GM12878 (cell line): ENCODE data around the gene TUNAR. TPM values are rescaled to one million over a fixed set of nuclear protein-coding genes. Genes with fewer than 3 reads are reported as not detected.

Source experiments
- KAT2A ChIP-seq: conservative IDR thresholded peaks from 2 replicates; pipeline ENCODE4 v1.6.1; 2011; ENCODE audit warnings: low read depth, low read length; ENCODE audit not compliant: control insufficient read depth
- RCOR1 ChIP-seq: conservative IDR thresholded peaks from 2 replicates; pipeline ENCODE4 v1.6.1; 2012; ENCODE audit warnings: low read depth, low read length, improper control_type of control experiment
- SRF ChIP-seq, 2 experiments: IDR thresholded peaks; 2 replicates each; pipeline ENCODE4 v1.6.1; 2011; ENCODE audit warnings: low read depth in 2 of 2, low read length in 2 of 2, mild to moderate bottlenecking in 1 of 2, moderate library complexity in 1 of 2
- STAT1 ChIP-seq: fragments of 450-650 bp; conservative IDR thresholded peaks from 2 replicates; pipeline ENCODE4 v1.6.1; 2014; ENCODE audit warnings: antibody characterized with exemption, mild to moderate bottlenecking
- TARDBP ChIP-seq: IDR thresholded peaks from 2 replicates; pipeline ENCODE4 v1.6.1; 2016; ENCODE audit warnings: borderline replicate concordance
- ZBED1 ChIP-seq: IDR thresholded peaks from 2 replicates; pipeline ENCODE4 v1.6.1; 2016; ENCODE audit warnings: borderline replicate concordance
- polyA plus RNA-seq, 11 experiments: library from polyadenylated mRNA; depleted of rRNA in 4 of 11; unstranded in 6 of 11; stranded (reverse) in 5 of 11; fragments of >200 nt; fragmentation: Nextera tagmentation in 4 of 11; fragmentation: Illumina TruSeq in 1 of 11; extraction: Ambion mirVana in 4 of 11; extraction: Trizol in 1 of 11; gene quantifications; 1 replicate in 1 of 11; 2 replicates in 10 of 11; pipeline versions ENCODE4 v1.2.1 to v1.2.3, GENCODE V29; 2011 to 2016; ENCODE audit warnings: inconsistent platforms in 2 of 11, missing spikeins in 2 of 11, low read depth in 1 of 11
- total RNA-seq, 4 experiments: library from RNA; depleted of rRNA in 3 of 4; stranded (reverse); fragments of >200 nt in 3 of 4; fragmentation: Illumina TruSeq in 1 of 4; extraction: Trizol in 1 of 4; gene quantifications; 2 replicates each; pipeline versions ENCODE4 v1.2.1 to v1.2.3, GENCODE V29; 2013 to 2021
- TF ChIP-seq, protein P1 (sequence below): fragments of 450-650 bp; IDR thresholded peaks from 2 replicates; pipeline ENCODE4 v1.6.1; 2016; ENCODE audit warnings: mild to moderate bottlenecking, moderate library complexity, borderline replicate concordance
- TF ChIP-seq, protein P2 (sequence below): fragments of 450-650 bp; IDR thresholded peaks from 2 replicates; pipeline ENCODE4 v1.6.1; 2017; ENCODE audit warnings: antibody characterized with exemption, mild to moderate bottlenecking, moderate library complexity
- TF ChIP-seq, protein P3 (sequence below): IDR thresholded peaks from 2 replicates; pipeline ENCODE4 v1.6.1; 2012; ENCODE audit warnings: mild to moderate bottlenecking, low read depth, low read length

Gene TUNAR
- total and polyA plus RNA-seq, 10 of the 15 experiments (the other 5 are each of a cell fraction or from before 2014, with no cell fraction given): 0.02 TPM; not detected in 9

DNA sequence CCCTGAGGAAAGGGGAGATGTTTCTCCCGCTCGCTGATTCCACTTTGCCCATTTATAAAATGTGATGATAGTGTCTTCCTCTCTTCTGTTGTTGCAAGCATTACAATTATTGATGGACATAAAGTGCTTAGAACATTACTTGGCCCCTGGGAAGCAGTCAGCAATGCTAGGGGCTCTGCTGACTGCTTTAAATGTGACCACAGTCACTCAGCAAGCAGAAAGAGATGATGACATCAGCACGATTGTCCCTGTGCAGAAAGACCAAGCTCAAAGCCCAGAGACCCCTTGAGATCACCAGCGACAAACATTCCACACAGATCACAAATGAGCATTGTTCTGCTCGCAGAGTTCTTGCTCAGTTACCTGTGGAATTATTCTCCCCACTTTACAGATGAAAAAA, 26.5 kb downstream of the TUNAR start (continued):
- TF ChIP-seq, protein P1, sequence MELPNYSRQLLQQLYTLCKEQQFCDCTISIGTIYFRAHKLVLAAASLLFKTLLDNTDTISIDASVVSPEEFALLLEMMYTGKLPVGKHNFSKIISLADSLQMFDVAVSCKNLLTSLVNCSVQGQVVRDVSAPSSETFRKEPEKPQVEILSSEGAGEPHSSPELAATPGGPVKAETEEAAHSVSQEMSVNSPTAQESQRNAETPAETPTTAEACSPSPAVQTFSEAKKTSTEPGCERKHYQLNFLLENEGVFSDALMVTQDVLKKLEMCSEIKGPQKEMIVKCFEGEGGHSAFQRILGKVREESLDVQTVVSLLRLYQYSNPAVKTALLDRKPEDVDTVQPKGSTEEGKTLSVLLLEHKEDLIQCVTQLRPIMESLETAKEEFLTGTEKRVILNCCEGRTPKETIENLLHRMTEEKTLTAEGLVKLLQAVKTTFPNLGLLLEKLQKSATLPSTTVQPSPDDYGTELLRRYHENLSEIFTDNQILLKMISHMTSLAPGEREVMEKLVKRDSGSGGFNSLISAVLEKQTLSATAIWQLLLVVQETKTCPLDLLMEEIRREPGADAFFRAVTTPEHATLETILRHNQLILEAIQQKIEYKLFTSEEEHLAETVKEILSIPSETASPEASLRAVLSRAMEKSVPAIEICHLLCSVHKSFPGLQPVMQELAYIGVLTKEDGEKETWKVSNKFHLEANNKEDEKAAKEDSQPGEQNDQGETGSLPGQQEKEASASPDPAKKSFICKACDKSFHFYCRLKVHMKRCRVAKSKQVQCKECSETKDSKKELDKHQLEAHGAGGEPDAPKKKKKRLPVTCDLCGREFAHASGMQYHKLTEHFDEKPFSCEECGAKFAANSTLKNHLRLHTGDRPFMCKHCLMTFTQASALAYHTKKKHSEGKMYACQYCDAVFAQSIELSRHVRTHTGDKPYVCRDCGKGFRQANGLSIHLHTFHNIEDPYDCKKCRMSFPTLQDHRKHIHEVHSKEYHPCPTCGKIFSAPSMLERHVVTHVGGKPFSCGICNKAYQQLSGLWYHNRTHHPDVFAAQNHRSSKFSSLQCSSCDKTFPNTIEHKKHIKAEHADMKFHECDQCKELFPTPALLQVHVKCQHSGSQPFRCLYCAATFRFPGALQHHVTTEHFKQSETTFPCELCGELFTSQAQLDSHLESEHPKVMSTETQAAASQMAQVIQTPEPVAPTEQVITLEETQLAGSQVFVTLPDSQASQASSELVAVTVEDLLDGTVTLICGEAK: no peak
- no peak for TF ChIP-seq TARDBP
- no peak for TF ChIP-seq ZBED1
- no peak for TF ChIP-seq KAT2A
- no peak for TF ChIP-seq SRF (IDR thresholded peaks at IDR 0.05; ENCODE audit: low read depth in 2 of 2, low read length in 2 of 2)
- no peak for TF ChIP-seq RCOR1
- no peak for TF ChIP-seq STAT1
- TF ChIP-seq, protein P2, sequence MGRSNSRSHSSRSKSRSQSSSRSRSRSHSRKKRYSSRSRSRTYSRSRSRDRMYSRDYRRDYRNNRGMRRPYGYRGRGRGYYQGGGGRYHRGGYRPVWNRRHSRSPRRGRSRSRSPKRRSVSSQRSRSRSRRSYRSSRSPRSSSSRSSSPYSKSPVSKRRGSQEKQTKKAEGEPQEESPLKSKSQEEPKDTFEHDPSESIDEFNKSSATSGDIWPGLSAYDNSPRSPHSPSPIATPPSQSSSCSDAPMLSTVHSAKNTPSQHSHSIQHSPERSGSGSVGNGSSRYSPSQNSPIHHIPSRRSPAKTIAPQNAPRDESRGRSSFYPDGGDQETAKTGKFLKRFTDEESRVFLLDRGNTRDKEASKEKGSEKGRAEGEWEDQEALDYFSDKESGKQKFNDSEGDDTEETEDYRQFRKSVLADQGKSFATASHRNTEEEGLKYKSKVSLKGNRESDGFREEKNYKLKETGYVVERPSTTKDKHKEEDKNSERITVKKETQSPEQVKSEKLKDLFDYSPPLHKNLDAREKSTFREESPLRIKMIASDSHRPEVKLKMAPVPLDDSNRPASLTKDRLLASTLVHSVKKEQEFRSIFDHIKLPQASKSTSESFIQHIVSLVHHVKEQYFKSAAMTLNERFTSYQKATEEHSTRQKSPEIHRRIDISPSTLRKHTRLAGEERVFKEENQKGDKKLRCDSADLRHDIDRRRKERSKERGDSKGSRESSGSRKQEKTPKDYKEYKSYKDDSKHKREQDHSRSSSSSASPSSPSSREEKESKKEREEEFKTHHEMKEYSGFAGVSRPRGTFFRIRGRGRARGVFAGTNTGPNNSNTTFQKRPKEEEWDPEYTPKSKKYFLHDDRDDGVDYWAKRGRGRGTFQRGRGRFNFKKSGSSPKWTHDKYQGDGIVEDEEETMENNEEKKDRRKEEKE: no peak
- TF ChIP-seq, protein P3, sequence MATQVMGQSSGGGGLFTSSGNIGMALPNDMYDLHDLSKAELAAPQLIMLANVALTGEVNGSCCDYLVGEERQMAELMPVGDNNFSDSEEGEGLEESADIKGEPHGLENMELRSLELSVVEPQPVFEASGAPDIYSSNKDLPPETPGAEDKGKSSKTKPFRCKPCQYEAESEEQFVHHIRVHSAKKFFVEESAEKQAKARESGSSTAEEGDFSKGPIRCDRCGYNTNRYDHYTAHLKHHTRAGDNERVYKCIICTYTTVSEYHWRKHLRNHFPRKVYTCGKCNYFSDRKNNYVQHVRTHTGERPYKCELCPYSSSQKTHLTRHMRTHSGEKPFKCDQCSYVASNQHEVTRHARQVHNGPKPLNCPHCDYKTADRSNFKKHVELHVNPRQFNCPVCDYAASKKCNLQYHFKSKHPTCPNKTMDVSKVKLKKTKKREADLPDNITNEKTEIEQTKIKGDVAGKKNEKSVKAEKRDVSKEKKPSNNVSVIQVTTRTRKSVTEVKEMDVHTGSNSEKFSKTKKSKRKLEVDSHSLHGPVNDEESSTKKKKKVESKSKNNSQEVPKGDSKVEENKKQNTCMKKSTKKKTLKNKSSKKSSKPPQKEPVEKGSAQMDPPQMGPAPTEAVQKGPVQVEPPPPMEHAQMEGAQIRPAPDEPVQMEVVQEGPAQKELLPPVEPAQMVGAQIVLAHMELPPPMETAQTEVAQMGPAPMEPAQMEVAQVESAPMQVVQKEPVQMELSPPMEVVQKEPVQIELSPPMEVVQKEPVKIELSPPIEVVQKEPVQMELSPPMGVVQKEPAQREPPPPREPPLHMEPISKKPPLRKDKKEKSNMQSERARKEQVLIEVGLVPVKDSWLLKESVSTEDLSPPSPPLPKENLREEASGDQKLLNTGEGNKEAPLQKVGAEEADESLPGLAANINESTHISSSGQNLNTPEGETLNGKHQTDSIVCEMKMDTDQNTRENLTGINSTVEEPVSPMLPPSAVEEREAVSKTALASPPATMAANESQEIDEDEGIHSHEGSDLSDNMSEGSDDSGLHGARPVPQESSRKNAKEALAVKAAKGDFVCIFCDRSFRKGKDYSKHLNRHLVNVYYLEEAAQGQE: no peak
